ENCODE results near the gene MOV10L1.

Gene MOV10L1

DNA sequence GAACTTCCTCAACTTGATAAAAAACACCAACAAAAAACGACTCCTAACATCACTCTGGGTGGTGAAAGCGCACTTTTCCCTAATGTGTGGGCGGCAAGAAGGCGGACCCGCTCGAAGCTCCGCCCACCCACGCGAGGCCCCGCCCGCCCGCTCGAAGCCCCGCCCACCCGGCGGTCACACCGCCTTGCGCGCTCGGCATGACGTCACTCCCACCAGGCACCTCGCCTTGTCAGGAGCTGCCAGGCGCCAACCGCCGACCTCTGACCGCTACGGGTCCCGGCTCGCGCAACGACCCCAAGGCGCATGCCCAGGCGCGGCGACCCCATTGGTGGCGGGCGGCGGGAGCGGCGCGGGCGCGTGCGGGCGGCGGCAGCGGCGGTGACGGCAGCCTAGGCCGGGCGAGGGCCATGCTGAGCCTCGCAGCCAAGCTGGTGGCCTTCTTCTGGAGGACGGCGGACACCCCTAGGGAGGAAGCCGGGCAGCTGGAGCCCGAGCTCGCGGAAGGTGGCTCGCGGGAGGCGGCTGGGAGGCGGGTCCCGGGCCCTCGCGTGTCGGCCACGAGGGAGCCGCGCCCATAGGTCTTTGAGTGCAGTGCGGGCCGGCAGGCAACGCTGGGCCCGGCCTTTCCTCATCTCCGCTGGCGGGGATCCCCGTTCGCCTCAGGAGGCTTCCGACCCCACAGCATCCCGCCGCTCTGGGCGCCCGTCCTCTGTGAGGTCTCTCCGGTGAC, at the start of gene MOV10L1:
MOV10L1 (plus strand) TSS at position 325 of the 730 bp plus-strand sequence; CDS start at position 408, 83 bp downstream.
- DNase-seq (ENCODE audit: insufficient read length, low spot score) = no peak

DNA sequence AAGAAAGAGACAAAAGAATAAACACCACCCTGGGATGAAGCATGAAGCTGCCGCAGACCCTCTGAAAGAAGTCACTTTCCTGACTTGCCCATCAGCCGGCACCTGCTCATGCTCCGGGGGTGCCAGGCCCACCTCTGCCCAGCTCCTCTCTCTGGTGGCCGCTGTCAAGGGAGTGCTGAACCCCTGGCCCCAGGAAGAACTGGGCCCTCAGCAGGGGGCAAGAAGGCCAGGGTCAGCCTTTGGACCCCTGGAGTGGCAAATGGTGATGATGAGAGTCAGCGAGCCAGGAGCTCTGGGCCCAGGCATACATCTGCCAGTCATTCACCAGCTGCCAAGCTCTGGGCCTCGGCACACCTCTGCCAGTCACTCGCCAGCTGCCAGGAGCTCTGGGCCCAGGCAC, 49.1 kb upstream of the MOV10L1 start:
- DNase-seq (ENCODE audit: insufficient read length, low spot score) = no peak
- FAIRE-seq = no peak

More for the DNA sequence above, at the start of gene MOV10L1:
- no peak for FAIRE-seq

DNA sequence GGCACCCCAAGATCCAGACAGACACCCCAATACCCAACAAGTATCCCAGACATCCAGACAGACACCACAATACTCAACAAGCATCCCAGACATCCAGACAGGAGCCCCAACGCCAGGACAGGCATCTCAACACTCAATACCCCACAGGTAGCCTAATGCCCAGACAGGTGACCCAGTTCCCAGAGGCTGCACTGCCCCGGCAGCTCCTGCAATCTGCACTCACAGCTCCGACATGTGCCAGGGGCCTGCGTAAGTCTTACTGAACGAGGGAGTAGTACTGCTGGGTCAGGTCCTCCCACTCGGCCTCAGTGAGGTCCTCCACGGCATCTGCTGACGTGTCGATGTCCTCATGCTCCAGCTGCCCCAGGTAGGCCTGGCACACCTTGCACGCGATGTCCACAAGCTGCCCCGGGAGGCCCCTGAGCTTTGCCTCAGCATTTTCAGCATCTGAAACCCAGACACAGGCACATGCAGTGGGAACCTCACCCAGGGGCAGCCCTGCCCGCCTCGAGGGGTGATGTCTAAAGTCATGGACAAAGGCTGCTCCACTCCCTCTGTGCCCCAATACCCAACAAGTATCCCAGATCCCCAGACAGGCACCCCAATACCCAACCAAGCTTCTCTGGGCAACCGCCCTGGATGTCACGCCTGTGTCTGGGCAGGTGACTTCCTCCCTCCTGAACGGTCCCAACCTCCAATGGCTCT, 48.3 kb upstream of the MOV10L1 start:
- no peak for DNase-seq (ENCODE audit: insufficient read length, low spot score)
- no peak for FAIRE-seq

DNA sequence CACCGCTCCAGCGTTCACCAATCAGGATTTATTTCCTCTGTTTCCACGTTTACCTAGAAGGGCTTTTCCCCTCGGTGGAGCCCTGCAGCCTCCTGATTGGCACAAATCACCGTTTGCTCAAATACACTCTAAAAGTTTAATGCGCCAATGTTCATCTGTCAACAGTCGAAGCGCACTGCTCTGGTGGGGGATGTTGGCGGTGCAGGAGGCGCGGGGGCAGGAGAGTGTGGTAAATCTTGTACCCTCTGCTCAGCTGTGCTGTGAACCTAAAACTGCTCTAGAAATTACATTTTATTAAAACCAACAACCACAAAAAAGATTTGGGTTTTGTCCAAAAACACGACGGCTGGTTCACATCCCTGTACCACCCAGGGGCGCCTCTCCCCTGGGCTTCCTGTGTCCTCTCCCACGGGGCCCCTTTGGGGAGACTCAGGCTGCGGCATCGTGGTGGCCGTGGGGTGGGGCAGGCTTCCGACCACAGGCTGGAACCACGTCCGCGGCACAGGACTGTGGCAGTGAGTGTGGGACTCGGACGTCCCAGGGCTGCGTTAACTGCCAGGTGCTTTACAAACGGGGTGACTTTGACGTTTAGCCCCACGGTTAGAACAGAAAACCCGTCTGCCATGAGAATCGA, 45.2 kb upstream of the MOV10L1 start:
- DNase-seq (ENCODE audit: insufficient read length, low spot score) (no peak), FAIRE-seq (no peak)

DNA sequence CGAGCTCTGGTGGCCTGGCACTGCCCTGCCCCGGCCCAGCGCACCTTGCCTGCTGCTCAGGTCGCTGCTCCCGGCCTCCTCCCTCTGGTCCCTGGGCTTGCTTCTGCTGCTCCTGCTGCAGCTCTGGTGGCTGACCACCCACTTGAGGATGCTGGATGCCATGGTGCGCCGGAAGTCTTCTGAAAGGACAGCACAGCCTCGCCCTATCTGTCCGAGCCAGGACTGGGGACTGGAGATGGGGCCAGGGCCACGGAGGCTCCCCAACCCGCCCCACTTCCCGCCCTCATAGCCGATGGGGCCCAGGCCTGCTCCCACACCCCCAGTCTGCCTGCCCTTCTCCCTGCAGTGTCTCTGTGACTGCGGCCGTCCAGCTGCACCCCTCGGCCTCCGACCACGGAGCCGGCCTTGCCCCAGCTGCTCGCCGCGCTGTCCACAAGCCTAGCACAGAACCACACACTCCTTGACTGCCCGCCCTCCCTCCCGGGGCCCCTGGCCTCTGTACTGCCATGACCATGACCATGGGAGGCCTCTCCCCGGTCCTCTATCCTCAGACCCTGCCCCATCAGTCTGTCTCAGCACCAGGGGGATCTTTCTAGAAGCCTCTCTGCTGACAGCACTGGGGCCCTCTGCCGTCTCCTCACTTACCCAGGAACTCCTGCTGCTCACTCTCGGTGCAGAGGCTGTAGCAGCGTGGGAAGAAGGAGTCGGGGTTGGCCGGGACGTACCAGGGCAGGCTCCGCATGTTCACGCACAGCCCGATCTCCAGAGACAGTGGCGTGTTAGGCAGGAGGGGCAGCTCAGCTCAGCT, 44.4 kb upstream of the MOV10L1 start:
- FAIRE-seq = no peak

DNA sequence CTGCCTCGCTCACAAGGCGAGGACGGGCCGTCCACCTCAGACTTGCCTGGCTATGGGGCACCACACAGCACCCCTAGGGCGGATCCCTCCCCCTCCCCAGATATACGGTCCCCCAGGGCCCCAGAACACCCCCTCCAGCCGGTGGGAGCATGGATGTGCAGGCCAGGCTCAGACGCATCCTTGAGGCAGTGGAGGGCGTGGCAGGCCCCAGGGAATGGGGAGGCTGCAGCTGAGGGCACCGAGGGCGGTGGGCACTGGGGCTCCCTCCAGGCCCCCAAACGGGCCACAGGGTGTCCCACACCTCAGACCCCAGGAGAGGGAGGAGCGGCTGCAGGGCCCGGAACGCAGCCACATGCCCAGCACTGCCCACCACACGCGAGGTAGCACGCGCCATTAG, 43.8 kb upstream of the MOV10L1 start:
- FAIRE-seq (no peak), DNase-seq (ENCODE audit: insufficient read length, low spot score) (no peak)

More for the DNA sequence above, 44.4 kb upstream of the MOV10L1 start:
- DNase-seq (ENCODE audit: insufficient read length, low spot score) = no peak

DNA sequence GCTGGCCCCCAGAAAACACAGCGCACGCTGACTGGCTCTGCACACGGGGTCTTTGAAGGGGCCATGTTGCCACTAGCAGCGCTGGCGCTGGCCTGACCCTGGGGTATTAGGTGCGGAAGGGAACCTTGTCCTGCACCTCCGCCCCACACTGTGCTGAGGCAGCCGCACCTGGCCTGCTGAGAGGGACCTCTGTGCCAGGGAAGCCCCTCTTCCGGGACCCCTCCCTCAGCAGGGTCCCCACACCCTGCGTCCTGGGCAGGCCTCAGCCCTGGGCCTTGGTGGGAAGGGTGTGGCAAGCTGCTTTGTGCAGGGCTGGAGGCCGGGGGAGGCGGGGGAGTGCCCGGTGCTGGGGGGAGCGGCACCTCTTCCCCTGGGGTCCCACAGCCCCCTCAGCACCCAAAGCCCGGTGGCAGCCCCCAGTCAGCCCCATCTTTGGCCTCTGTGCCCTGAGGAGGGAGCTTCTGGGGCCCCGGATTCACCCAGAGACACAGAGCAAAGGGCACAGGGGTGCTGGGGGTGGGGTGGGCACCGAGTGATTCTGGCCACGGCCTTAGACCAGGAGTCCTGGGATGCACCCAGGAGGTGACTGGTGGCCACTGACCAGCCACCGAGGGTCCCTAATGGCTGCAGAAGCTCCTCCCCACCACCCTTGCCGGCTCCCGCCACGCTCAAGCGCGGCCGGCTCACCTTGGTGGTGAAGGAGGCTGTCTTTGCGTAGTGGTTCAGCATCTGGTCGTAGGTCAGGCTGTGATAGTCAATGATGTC, 43.1 kb upstream of the MOV10L1 start:
- DNase-seq (ENCODE audit: insufficient read length, low spot score) (no peak), FAIRE-seq (no peak)

DNA sequence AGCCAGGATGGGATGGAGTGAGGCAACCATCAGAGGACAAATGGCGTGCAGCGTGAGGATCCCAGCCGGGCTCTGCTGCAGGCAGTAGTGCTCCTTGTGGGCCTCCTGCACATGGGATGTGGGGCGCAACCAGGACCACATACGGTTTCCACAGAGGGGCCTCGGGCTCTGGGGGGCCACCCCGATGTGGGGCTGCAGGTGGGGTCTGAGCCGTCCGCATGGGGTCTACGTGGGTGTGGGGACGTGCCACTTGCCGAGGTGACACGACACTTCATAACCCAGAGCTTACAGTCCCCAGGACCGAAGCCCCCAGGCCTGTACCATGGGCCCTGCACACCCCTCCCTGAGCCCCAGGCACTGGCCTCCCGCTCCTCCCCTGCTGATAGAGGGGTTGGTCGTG, 42.5 kb upstream of the MOV10L1 start:
- no peak for FAIRE-seq
- no peak for DNase-seq (ENCODE audit: insufficient read length, low spot score)

DNA sequence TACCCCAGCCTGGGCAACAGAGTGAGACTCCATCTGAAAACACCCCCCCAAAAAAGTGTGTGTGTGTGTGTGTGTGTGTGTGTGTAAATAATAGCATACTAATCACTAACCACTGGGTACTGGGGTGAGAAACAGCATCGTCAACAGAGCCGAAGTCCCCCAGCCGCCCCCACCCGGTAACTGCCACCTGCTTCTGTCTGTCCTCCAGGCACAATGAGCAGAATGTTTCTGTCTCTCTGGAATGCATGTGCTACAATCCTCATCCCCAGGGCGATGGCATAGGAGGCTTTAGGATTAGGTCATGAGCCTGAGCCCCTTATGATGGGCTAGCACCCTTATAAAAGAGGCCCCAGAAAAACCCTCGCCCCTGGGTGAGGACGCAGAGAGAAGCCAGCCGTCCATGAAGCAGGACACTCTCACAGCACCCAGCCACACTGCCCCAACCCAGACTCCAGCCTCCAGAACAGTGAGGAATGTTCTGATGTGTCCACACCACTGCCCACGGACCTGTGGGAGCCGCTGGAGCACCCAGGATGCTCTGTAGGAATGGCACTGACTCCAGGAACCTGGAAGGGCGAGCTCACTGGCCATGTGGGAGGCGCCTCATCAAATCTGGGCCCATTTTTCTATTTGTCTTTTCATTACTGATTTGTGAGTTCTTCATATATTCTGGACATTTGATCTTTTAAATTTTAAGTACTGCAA, 41.6 kb upstream of the MOV10L1 start:
- FAIRE-seq (no peak), DNase-seq (ENCODE audit: insufficient read length, low spot score) (no peak)

DNA sequence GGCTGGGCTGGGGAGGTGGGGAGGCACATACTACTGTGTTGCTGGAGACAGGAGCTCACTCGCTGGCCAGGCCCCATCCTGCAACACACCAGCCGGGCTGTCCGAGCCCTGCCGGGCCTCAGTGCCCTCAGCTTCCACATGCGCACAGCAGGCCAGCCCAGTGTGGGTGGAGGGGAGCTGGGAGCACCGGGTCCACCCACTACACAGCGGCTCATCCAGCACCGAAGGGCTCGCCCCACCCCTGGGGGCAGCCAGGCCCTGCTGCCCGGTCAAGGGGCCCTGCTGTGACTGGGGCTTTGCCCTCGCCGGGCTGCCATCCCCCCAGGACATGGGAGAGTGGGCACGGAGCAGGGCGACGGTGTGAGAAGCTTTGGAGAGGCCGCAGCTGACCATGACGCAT, 41.0 kb upstream of the MOV10L1 start:
- FAIRE-seq (no peak), DNase-seq (ENCODE audit: insufficient read length, low spot score) (no peak)

DNA sequence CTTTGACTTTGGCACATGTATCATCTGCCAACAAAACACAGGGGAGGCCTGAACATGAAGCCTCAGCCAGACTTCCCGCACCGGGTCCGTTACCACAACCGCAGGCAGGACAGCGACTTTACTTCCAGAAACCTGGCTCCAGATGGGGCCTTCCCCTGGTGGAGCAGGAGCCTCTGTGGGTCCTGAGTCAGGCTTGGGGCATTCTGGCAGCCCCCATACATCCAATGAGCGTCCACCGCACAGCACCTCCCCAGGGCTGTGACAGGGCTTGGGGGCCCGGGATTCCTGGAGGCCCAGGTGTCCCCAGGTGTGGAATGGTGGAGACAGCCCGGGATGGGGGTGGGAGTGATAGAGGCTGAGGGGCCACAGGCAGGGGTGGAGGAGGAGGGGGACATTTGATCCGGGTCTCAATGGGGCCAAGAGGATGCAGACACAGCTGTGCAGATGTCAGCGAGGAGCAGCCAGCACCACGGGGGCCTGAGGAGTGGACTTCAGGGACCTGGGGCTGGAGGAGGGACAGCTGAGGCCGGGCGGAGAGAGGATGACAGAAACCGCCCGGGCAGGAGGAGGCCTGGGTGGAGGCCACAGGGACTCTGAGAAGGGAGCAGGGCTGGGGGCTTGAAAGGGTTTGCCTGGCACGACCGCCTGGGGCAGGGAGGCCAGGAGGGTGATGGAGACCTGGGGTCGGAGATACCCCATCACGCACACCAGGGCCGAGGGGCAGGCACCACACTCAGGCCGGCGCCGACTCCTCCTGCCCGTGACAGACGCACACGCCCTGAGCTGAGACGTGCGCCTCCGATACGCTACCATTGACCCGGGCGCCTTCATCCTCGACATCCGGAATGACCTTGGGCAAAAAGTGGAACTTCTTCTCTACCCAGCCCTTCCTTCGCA, 40.3 kb upstream of the MOV10L1 start:
- DNase-seq (ENCODE audit: insufficient read length, low spot score) = no peak
- FAIRE-seq = no peak

DNA sequence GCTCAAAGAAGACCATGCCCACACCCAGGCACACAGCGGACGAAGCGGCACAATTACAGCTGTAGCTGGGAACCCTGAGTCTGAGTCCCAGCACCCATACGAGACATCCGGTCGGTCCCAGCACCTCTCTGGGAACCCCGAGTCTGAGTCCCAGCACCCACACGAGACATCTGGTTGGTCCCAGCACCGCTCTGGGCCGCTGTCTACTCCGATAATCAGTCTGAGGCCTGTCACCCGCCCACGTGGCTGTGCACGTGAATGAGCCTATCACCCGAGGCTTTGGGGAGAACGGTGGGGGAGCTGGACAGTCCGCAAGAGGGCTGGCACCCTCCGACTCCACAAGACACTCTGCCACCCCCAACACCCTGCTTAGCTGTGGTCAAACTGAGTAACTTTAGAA, 37.9 kb upstream of the MOV10L1 start:
- DNase-seq (ENCODE audit: insufficient read length, low spot score) = no peak
- FAIRE-seq = no peak

DNA sequence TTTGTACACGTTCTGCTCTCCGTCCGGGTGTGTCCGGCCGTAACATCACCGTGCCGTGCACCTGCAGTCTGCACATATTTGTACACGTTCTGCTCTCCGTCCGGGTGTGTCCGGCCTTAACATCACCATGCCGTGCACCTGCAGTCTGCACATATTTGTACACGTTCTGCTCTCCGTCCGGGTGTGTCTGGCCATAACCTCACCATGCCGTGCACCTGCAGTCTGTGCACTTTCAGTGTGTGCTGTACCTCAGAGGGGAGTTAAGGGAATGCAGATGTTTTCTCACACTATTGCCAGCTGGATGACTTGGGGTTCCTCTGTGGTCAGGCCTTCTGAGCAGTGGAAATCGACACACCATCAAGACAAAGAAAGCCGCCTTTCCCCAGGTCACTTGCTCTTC, 35.9 kb upstream of the MOV10L1 start:
- no peak for DNase-seq (ENCODE audit: insufficient read length, low spot score)
- no peak for FAIRE-seq

DNA sequence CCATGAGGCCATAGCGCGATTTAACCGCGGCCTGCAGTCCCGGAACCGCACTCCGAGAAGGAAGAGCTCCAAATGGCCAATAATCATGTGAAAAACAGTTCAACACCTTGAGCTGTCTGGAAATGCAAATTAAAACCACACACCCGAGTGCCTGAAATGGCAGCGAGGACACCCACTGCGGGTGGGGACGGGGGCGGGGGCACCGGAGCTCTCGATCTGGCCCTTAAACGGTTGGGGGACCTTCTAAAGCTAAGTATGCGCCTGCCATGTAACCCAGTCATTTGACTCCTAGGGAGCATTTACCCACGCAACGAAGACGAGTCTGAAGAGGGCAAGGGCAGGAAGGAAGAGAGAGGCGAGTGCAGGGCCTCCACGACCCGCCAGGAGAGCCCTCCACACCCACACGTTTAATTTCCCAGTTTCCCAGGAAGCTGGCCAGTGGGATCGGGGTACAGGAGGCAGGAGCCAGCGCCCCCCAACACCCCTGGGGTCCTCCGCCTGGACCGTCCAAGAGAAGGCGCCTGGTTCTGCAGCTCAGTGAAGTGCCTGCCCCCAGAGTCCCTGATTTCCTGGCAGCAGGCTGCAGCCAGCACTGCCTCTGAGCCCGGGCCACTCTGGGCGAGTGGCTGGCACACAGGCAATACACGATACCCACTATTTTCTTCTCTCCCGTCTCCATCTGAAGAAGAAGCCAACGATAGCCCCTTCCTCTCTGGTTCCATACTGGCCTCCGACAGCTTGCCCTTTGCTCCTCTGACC, 33.4 kb upstream of the MOV10L1 start:
- no peak for DNase-seq (ENCODE audit: insufficient read length, low spot score)
- no peak for FAIRE-seq

DNA sequence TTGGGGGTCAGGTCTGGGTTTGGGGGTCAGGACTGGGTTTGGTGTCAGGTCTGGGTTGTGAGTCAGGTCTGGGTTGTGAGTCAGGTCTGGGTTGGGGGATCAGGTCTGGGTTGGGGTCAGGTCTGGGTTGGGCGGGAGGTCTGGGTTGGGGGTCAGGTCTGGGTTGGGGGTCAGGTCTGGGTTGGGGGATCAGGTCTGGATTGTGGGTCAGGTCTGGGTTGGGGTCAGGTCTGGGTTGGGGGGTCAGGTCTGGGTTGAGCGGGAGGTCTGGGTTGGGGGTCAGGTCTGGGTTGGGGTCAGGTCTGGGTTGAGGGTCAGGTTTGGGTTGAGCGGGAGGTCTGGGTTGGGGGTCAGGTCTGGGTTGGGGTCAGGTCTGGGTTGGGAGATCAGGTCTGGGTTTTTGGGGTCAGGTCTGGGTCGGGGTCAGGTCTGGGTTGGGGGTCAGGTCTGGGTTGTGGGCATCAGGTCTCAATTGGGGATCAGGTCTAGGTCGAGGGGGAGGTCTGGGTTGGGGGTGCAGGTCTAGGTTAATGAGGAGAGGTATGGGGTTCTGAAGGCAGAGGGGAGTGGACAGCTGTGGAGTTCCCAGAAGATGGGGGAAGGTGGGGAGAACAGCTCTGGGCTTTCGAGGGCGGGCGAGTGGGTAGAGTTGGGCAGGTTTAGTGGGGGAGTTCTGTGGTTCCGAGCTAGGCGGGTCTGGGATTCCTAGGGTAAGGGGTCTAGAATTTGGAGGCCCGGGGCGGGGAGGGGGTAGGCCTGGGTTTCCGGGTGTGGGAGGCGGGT, 32.3 kb upstream of the MOV10L1 start:
- no peak for FAIRE-seq
- DNase-seq (ENCODE audit: insufficient read length, low spot score) = no peak

DNA sequence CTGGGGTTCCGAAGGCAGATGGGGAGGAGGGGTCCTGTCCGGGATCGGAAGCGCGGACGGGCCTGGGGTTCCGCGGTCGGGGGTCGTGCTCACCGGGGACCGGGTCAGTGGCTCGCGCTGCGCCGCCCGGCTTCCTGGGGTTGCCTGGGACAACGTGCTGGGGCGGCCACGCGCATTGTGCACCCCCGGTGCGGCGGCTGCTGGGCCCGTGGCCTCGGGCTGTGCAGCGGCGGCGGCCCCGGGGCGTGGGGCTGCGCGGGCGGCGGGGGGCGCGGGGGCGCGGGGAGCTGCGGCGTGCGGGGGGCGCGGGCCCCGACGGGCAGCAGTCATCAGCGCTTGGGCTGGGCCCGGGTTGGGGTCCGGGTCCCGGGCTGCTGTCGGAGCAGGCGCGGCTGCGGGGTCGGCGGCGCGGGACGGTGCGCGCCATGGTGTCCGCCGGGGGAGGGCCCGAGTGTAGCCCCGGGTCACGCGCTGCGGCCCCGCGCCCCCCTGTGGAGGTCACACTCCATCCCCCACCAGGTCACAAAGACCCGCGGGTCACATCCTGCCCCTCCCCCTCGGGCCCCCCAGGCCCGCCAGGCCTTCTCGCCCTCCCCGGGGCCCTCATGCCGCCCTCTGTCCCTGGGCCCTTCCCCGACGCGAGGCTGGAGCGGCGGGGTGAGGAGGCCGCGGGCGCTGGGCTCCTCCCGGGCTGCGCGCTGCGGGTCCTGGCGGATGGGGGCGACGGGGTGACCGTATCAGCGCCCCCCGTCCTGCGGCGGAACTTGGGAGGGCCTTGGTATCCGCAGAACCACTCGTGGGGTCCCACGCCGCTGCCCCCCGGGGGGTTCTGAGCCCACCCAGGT, 31.5 kb upstream of the MOV10L1 start, which contains the start of gene TTLL8:
TTLL8 (minus strand) TSS at position 238 of the 845 bp plus-strand sequence.
- no peak for FAIRE-seq

More for the DNA sequence above, 31.5 kb upstream of the MOV10L1 start, which contains the start of gene TTLL8:
- no peak for DNase-seq (ENCODE audit: insufficient read length, low spot score)
